Measurements from ENCODE around the gene ZSCAN23. TPM values are rescaled to one million over a fixed set of nuclear protein-coding genes. Genes with fewer than 3 reads are reported as not detected.
A peak's percentile ranks its signal among the peaks of the same experiment; 100 is the strongest.

Gene ZSCAN23
- total RNA-seq (2014; rRNA removed; shearing (Covaris generic); ENCODE audit: low replicate concordance) = 3.3 and 4.8 TPM in 2 replicates

GRCh38 chr6:28443112-28443773 is at the start of gene ZSCAN23:
Gene ZSCAN23, minus strand, starts transcription at chr6:28443491. Its CDS starts 7,225 bp downstream, at chr6:28436266.
- H3K9me2 ChIP-seq (replicated peaks; ENCODE audit: insufficient read depth, low read length) = no peaks in the 10 kb centered on the region
- peak within 1 kb of the TSS; percentile 95 for H2AFZ ChIP-seq (ENCODE audit: low read length)
- H3K4me1 ChIP-seq (ENCODE audit: low read length) = peaks cover 9% of the 10 kb centered on the region
- 0 out of 2 replicates have a peak within 1 kb of the TSS, but pooled peaks have one; percentile 16 for H3K27ac ChIP-seq (ENCODE audit: low read length)
- 0 out of 2 replicates have a peak, but pooled peaks cover 7% of the 10 kb centered on the region for H3K9me3 ChIP-seq (ENCODE audit: low read length)
- no peaks in the 10 kb centered on the region for H4K20me1 ChIP-seq (ENCODE audit: insufficient read depth, low read depth, low read length)
- H3K4me3 ChIP-seq (ENCODE audit: low read length) = peak within 1 kb of the TSS; percentile 76
- H3K36me3 ChIP-seq (ENCODE audit: insufficient read depth, low read length) = no peaks in the 10 kb centered on the region
- no peaks in the 10 kb centered on the region for H3K27me3 ChIP-seq (ENCODE audit: low read length)
- peak within 1 kb of the TSS; percentile 79 for H3K9ac ChIP-seq (ENCODE audit: low read length)
- peak; percentile 92 for DNase-seq
- H3K4me2 ChIP-seq (ENCODE audit: low read depth, low read length, poor library complexity, severe bottlenecking) = peak within 1 kb of the TSS; percentile 63
- H3K79me2 ChIP-seq (ENCODE audit: low read length) = peaks cover 16% of the 10 kb centered on the region; the same call in 1 of the 2 replicates

GRCh38 chr6:28491984-28492317 is 48.7 kb upstream of the ZSCAN23 start:
- H3K27me3 ChIP-seq (ENCODE audit: low read length) = no peaks in the 10 kb centered on the region
- no peak overlapping the region for H3K4me2 ChIP-seq (ENCODE audit: low read depth, low read length, poor library complexity, severe bottlenecking)
- no peak overlapping the region for H3K4me3 ChIP-seq (ENCODE audit: low read length)
- no peaks in the 10 kb centered on the region for H3K9me3 ChIP-seq (ENCODE audit: low read length)
- no peak overlapping the region for H3K27ac ChIP-seq (ENCODE audit: low read length)
- H3K79me2 ChIP-seq (ENCODE audit: low read length) = no peaks in the 10 kb centered on the region
- H3K9me2 ChIP-seq (replicated peaks; ENCODE audit: insufficient read depth, low read length) = no peaks in the 10 kb centered on the region
- H2AFZ ChIP-seq (ENCODE audit: low read length) = no peak overlapping the region
- peaks cover 11% of the 10 kb centered on the region for H3K4me1 ChIP-seq (ENCODE audit: low read length)
- H3K9ac ChIP-seq (ENCODE audit: low read length) = no peak overlapping the region
- H3K36me3 ChIP-seq (ENCODE audit: insufficient read depth, low read length) = no peaks in the 10 kb centered on the region
- DNase-seq = no peak
- H4K20me1 ChIP-seq (ENCODE audit: insufficient read depth, low read depth, low read length) = no peaks in the 10 kb centered on the region

- Histone ChIP-seq H3K4me2 (ENCODE audit: low read depth, low read length, poor library complexity, severe bottlenecking) (peak overlapping the region; percentile 53), H3K4me1 (ENCODE audit: low read length) (peaks cover 11% of the 10 kb centered on the region), H3K27me3 (ENCODE audit: low read length) (no peaks in the 10 kb centered on the region), H3K9me2 (replicated peaks; ENCODE audit: insufficient read depth, low read length) (no peaks in the 10 kb centered on the region), H3K79me2 (ENCODE audit: low read length) (no peaks in the 10 kb centered on the region), H3K4me3 (ENCODE audit: low read length) (no peak overlapping the region), H3K9me3 (ENCODE audit: low read length) (no peaks in the 10 kb centered on the region), H4K20me1 (ENCODE audit: insufficient read depth, low read depth, low read length) (no peaks in the 10 kb centered on the region), H3K9ac (ENCODE audit: low read length) (no peak overlapping the region), H3K27ac (ENCODE audit: low read length) (no peak overlapping the region), H3K36me3 (ENCODE audit: insufficient read depth, low read length) (no peaks in the 10 kb centered on the region), H2AFZ (ENCODE audit: low read length) (peak overlapping the region; percentile 33; the same call in 1 of the 2 replicates)
- no peak for DNase-seq
Measured at GRCh38 chr6:28490205-28490890, 47.1 kb upstream of the ZSCAN23 start.

- H3K9me3 ChIP-seq (ENCODE audit: low read length) = no peaks in the 10 kb centered on the region
- no peaks in the 10 kb centered on the region for H3K79me2 ChIP-seq (ENCODE audit: low read length)
- no peaks in the 10 kb centered on the region for H4K20me1 ChIP-seq (ENCODE audit: insufficient read depth, low read depth, low read length)
- H3K4me2 ChIP-seq (ENCODE audit: low read depth, low read length, poor library complexity, severe bottlenecking) = peak overlapping the region; percentile 53
- peak overlapping the region; percentile 43; the same call in 1 of the 2 replicates for H3K9ac ChIP-seq (ENCODE audit: low read length)
- DNase-seq = peak; percentile 67
- no peaks in the 10 kb centered on the region for H3K9me2 ChIP-seq (replicated peaks; ENCODE audit: insufficient read depth, low read length)
- H2AFZ ChIP-seq (ENCODE audit: low read length) = peak overlapping the region; percentile 33
- H3K4me3 ChIP-seq (ENCODE audit: low read length) = peak overlapping the region; percentile 53; the same call in 1 of the 2 replicates
- no peaks in the 10 kb centered on the region for H3K36me3 ChIP-seq (ENCODE audit: insufficient read depth, low read length)
- H3K4me1 ChIP-seq (ENCODE audit: low read length) = peaks cover 11% of the 10 kb centered on the region
- H3K27ac ChIP-seq (ENCODE audit: low read length) = no peak overlapping the region
- no peaks in the 10 kb centered on the region for H3K27me3 ChIP-seq (ENCODE audit: low read length)
Measured at GRCh38 chr6:28489366-28490204, 46.3 kb upstream of the ZSCAN23 start.

- no peak overlapping the region for H3K4me3 ChIP-seq (ENCODE audit: low read length)
- no peak for DNase-seq
- H3K36me3 ChIP-seq (ENCODE audit: insufficient read depth, low read length) = no peaks in the 10 kb centered on the region
- no peak overlapping the region for H3K27ac ChIP-seq (ENCODE audit: low read length)
- no peaks in the 10 kb centered on the region for H3K9me2 ChIP-seq (replicated peaks; ENCODE audit: insufficient read depth, low read length)
- H3K9ac ChIP-seq (ENCODE audit: low read length) = no peak overlapping the region; the same call in 1 of the 2 replicates
- H3K27me3 ChIP-seq (ENCODE audit: low read length) = no peaks in the 10 kb centered on the region
- H3K9me3 ChIP-seq (ENCODE audit: low read length) = no peaks in the 10 kb centered on the region
- peak overlapping the region; percentile 53 for H3K4me2 ChIP-seq (ENCODE audit: low read depth, low read length, poor library complexity, severe bottlenecking)
- no peaks in the 10 kb centered on the region for H4K20me1 ChIP-seq (ENCODE audit: insufficient read depth, low read depth, low read length)
- peak overlapping the region; percentile 24; the same call in 1 of the 2 replicates for H2AFZ ChIP-seq (ENCODE audit: low read length)
- peaks cover 11% of the 10 kb centered on the region for H3K4me1 ChIP-seq (ENCODE audit: low read length)
- no peaks in the 10 kb centered on the region for H3K79me2 ChIP-seq (ENCODE audit: low read length)
Measured at GRCh38 chr6:28488916-28489365, 45.6 kb upstream of the ZSCAN23 start.

- Histone ChIP-seq H2AFZ (ENCODE audit: low read length) (no peak overlapping the region), H3K9me2 (replicated peaks; ENCODE audit: insufficient read depth, low read length) (no peaks in the 10 kb centered on the region), H3K79me2 (ENCODE audit: low read length) (no peaks in the 10 kb centered on the region), H3K36me3 (ENCODE audit: insufficient read depth, low read length) (no peaks in the 10 kb centered on the region), H3K27me3 (ENCODE audit: low read length) (no peaks in the 10 kb centered on the region), H3K4me2 (ENCODE audit: low read depth, low read length, poor library complexity, severe bottlenecking) (no peak overlapping the region), H3K9ac (ENCODE audit: low read length) (no peak overlapping the region), H3K4me1 (ENCODE audit: low read length) (peaks cover 11% of the 10 kb centered on the region), H3K4me3 (ENCODE audit: low read length) (no peak overlapping the region), H4K20me1 (ENCODE audit: insufficient read depth, low read depth, low read length) (no peaks in the 10 kb centered on the region), H3K9me3 (ENCODE audit: low read length) (no peaks in the 10 kb centered on the region), H3K27ac (ENCODE audit: low read length) (no peak overlapping the region)
- no peak for DNase-seq
Measured at GRCh38 chr6:28486988-28487742, 43.9 kb upstream of the ZSCAN23 start.

GRCh38 chr6:28486533-28486932 is 43.2 kb upstream of the ZSCAN23 start:
- H2AFZ ChIP-seq (ENCODE audit: low read length) = no peak overlapping the region
- no peaks in the 10 kb centered on the region for H3K9me2 ChIP-seq (replicated peaks; ENCODE audit: insufficient read depth, low read length)
- H3K27me3 ChIP-seq (ENCODE audit: low read length) = no peaks in the 10 kb centered on the region
- H4K20me1 ChIP-seq (ENCODE audit: insufficient read depth, low read depth, low read length) = no peaks in the 10 kb centered on the region
- DNase-seq = no peak
- no peak overlapping the region for H3K4me2 ChIP-seq (ENCODE audit: low read depth, low read length, poor library complexity, severe bottlenecking)
- no peaks in the 10 kb centered on the region for H3K79me2 ChIP-seq (ENCODE audit: low read length)
- H3K9me3 ChIP-seq (ENCODE audit: low read length) = no peaks in the 10 kb centered on the region
- H3K4me1 ChIP-seq (ENCODE audit: low read length) = peaks cover 11% of the 10 kb centered on the region
- no peak overlapping the region for H3K27ac ChIP-seq (ENCODE audit: low read length)
- no peak overlapping the region for H3K4me3 ChIP-seq (ENCODE audit: low read length)
- H3K36me3 ChIP-seq (ENCODE audit: insufficient read depth, low read length) = no peaks in the 10 kb centered on the region
- H3K9ac ChIP-seq (ENCODE audit: low read length) = no peak overlapping the region
